Amygdala (tissue), 56 donors: ENCODE results near the gene PTN.

Experiments used
- DNase-seq, 56 donors: peaks; one replicate each; lab custom pipeline; 2025; lab: John Stamatoyannopoulos, UW

The PTN gene

GRCh38 chr7:137343281-137343841, at the start of gene PTN:
Gene PTN (minus strand): TSS chr7:137343733. CDS start chr7:137254973, 88,760 bp downstream.
- DNase-seq, result peak in 44 of 56 donors; percentile 3 to 80 (median 50)

- no peak for DNase-seq
Measured at GRCh38 chr7:137390076-137390475, 46.5 kb upstream of the PTN start.

- DNase-seq, result no peak
Measured at GRCh38 chr7:137388916-137389315, 45.4 kb upstream of the PTN start.

- no peak for DNase-seq
Measured at GRCh38 chr7:137386966-137387365, 43.4 kb upstream of the PTN start.

- no peak for DNase-seq
Measured at GRCh38 chr7:137381045-137381444, 37.5 kb upstream of the PTN start.

- DNase-seq, result no peak
Measured at GRCh38 chr7:137373507-137373906, 30.0 kb upstream of the PTN start.

- DNase-seq, result no peak
Measured at GRCh38 chr7:137371616-137372015, 28.1 kb upstream of the PTN start.

GRCh38 chr7:137366995-137367394, 23.5 kb upstream of the PTN start:
- DNase-seq, result no peak

- DNase-seq, result no peak
Measured at GRCh38 chr7:137363683-137364082, 20.1 kb upstream of the PTN start.

- no peak for DNase-seq
Measured at GRCh38 chr7:137360087-137360679, 16.6 kb upstream of the PTN start.

- DNase-seq, result no peak
Measured at GRCh38 chr7:137354961-137355360, 11.4 kb upstream of the PTN start.

GRCh38 chr7:137354396-137354795, 10.9 kb upstream of the PTN start:
- DNase-seq, result peak in 25 of 56 donors; percentile 2 to 89 (median 26)

- no peak for DNase-seq
Measured at GRCh38 chr7:137351941-137352340, 8.4 kb upstream of the PTN start.

GRCh38 chr7:137345799-137346449, 2.4 kb upstream of the PTN start:
- peak in 2 of 56 donors; percentile 36 to 50 for DNase-seq

GRCh38 chr7:137342828-137343261, 688 bp downstream of the PTN start:
- DNase-seq, result peak in 1 of 56 donors; percentile 64

- DNase-seq, result no peak
Measured at GRCh38 chr7:137342265-137342664, 1.3 kb downstream of the PTN start.

GRCh38 chr7:137337902-137338301, 5.6 kb downstream of the PTN start:
- no peak for DNase-seq

GRCh38 chr7:137335814-137336213, 7.7 kb downstream of the PTN start:
- no peak for DNase-seq

GRCh38 chr7:137331378-137331777, 12.2 kb downstream of the PTN start:
- no peak for DNase-seq

GRCh38 chr7:137329411-137329810, 14.1 kb downstream of the PTN start:
- DNase-seq, result no peak

GRCh38 chr7:137328373-137329120, 15.0 kb downstream of the PTN start:
- DNase-seq, result peak in 25 of 56 donors; percentile 13 to 78 (median 45)
